Amniotic epithelial cell (primary cell): ENCODE measurements around the gene MRNIP.

Source experiments
- DNase-seq: peaks from one replicate; pipeline ENCODE4 v3.0.0-alpha.2; 2010; ENCODE audit warnings: low read depth

MRNIP gene

GRCh38 chr5:179887802-179888201 is 29.2 kb upstream of the MRNIP start:
- no peak for DNase-seq

GRCh38 chr5:179887095-179887494 is 28.5 kb upstream of the MRNIP start:
- no peak for DNase-seq

- DNase-seq = no peak
These were observed 27.7 kb upstream of the MRNIP start for GRCh38 chr5:179886190-179886911.

- DNase-seq = no peak
These were observed 27.0 kb upstream of the MRNIP start for GRCh38 chr5:179885491-179886090.

- no peak for DNase-seq
These were observed 24.5 kb upstream of the MRNIP start for GRCh38 chr5:179883163-179883562.

GRCh38 chr5:179882338-179882737 is 23.7 kb upstream of the MRNIP start:
- no peak for DNase-seq

- no peak for DNase-seq
These were observed 22.4 kb upstream of the MRNIP start for GRCh38 chr5:179880848-179881590.

- no peak for DNase-seq
These were observed 21.5 kb upstream of the MRNIP start for GRCh38 chr5:179880066-179880650.

GRCh38 chr5:179879690-179880010 is 21.0 kb upstream of the MRNIP start:
- no peak for DNase-seq

GRCh38 chr5:179879003-179879689 is 20.5 kb upstream of the MRNIP start:
- no peak for DNase-seq

GRCh38 chr5:179878222-179879002 is 19.8 kb upstream of the MRNIP start:
- DNase-seq = no peak

GRCh38 chr5:179876610-179876952 is 18.0 kb upstream of the MRNIP start:
- DNase-seq = no peak

- DNase-seq = no peak
These were observed 17.4 kb upstream of the MRNIP start for GRCh38 chr5:179875741-179876609.

- no peak for DNase-seq
These were observed 16.1 kb upstream of the MRNIP start for GRCh38 chr5:179874536-179875292.

GRCh38 chr5:179874136-179874535 is 15.5 kb upstream of the MRNIP start:
- DNase-seq = no peak

GRCh38 chr5:179873588-179874110 is 15.0 kb upstream of the MRNIP start:
- DNase-seq = no peak

- no peak for DNase-seq
These were observed 14.4 kb upstream of the MRNIP start for GRCh38 chr5:179872828-179873575.

- DNase-seq = no peak
These were observed 13.6 kb upstream of the MRNIP start for GRCh38 chr5:179872055-179872827.
